Measurements from ENCODE around the gene MBNL2.
"Not testable (repeated sequence)": the region's sequence is repeated elsewhere in the genome, so short reads cannot be mapped to it uniquely, and the experiment has no call there.

The MBNL2 gene

GRCh38 chr13:97339988-97340749 lies 118.0 kb downstream of the MBNL2 start:
- DNase-seq (ENCODE audit: insufficient read length) (no peak), FAIRE-seq (no peak)
- TF ChIP-seq POLR2A (IDR thresholded peaks at IDR 0.05; ENCODE audit: low read depth, low read length) (no peak), POLR2AphosphoS5 (IDR thresholded peaks at IDR 0.05; ENCODE audit: low read depth, low read length) (no peak), TAF1 (IDR thresholded peaks at IDR 0.05; ENCODE audit: borderline replicate concordance, low read depth, low read length) (no peak)

DNA sequence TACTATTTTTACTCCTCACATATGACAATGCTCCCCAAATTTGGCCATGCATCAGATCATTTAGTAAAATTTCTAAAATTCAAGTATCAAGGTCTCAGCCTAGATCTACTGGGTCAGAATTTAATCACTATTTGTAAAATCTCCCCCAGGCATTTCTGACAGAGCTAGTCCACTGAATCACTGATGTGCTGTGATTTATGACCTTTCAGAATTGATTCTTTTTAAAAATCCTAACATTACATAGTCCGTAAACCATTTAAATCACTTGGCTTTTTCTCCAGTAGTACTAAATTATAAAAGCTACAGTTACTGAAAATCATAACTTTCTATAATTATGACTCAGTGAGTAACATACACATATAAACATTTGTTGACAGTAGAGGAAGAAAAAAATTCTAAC lies 119.0 kb downstream of the MBNL2 start:
- DNase-seq (ENCODE audit: insufficient read length) (no peak), FAIRE-seq (no peak)
- TF ChIP-seq TAF1 (IDR thresholded peaks at IDR 0.05; ENCODE audit: borderline replicate concordance, low read depth, low read length) (no peak), POLR2AphosphoS5 (IDR thresholded peaks at IDR 0.05; ENCODE audit: low read depth, low read length) (no peak), POLR2A (IDR thresholded peaks at IDR 0.05; ENCODE audit: low read depth, low read length) (no peak)

DNA sequence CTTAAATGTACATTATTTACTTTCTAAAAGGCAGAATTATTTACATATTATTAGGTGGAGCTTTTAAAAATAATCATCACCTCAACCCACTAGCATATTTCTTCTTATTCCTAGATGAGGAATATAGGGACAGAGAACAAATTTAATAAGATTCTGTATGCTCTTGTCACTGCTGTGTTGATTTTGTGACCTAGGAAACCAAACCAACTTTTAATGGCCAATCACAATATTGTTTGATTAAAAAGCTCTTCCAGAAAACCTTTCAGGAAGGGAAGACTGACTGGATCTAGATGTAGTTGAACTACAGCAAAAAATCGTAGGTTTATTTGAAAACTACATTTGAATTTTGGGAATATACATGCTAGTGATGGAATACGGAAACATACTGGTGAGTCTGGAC lies 120.0 kb downstream of the MBNL2 start:
- FAIRE-seq: no peak
- TF ChIP-seq POLR2AphosphoS5 (IDR thresholded peaks at IDR 0.05; ENCODE audit: low read depth, low read length) (no peak), TAF1 (IDR thresholded peaks at IDR 0.05; ENCODE audit: borderline replicate concordance, low read depth, low read length) (no peak), POLR2A (IDR thresholded peaks at IDR 0.05; ENCODE audit: low read depth, low read length) (no peak)
- DNase-seq (ENCODE audit: insufficient read length): no peak

- FAIRE-seq (no peak), DNase-seq (ENCODE audit: insufficient read length) (no peak)
- no peak for TF ChIP-seq TAF1 (IDR thresholded peaks at IDR 0.05; ENCODE audit: borderline replicate concordance, low read depth, low read length)
- TF ChIP-seq POLR2A (IDR thresholded peaks at IDR 0.05; ENCODE audit: low read depth, low read length): no peak
- no peak for TF ChIP-seq POLR2AphosphoS5 (IDR thresholded peaks at IDR 0.05; ENCODE audit: low read depth, low read length)
Measured at GRCh38 chr13:97342936-97343335, 120.8 kb downstream of the MBNL2 start.

- no peak for TF ChIP-seq POLR2AphosphoS5 (IDR thresholded peaks at IDR 0.05; ENCODE audit: low read depth, low read length)
- no peak for TF ChIP-seq POLR2A (IDR thresholded peaks at IDR 0.05; ENCODE audit: low read depth, low read length)
- TF ChIP-seq TAF1 (IDR thresholded peaks at IDR 0.05; ENCODE audit: borderline replicate concordance, low read depth, low read length): no peak
- peak; percentile 78 for FAIRE-seq
- DNase-seq (ENCODE audit: insufficient read length): no peak
Measured at GRCh38 chr13:97344265-97345175, 122.4 kb downstream of the MBNL2 start.

- FAIRE-seq (no peak), DNase-seq (ENCODE audit: insufficient read length) (no peak)
- TF ChIP-seq POLR2AphosphoS5 (IDR thresholded peaks at IDR 0.05; ENCODE audit: low read depth, low read length) (no peak), TAF1 (IDR thresholded peaks at IDR 0.05; ENCODE audit: borderline replicate concordance, low read depth, low read length) (no peak), POLR2A (IDR thresholded peaks at IDR 0.05; ENCODE audit: low read depth, low read length) (no peak)
Measured at GRCh38 chr13:97346097-97346496, 124.0 kb downstream of the MBNL2 start.

GRCh38 chr13:97346561-97347254 lies 124.6 kb downstream of the MBNL2 start:
- DNase-seq (ENCODE audit: insufficient read length) (no peak), FAIRE-seq (no peak)
- no peak for TF ChIP-seq POLR2A (IDR thresholded peaks at IDR 0.05; ENCODE audit: low read depth, low read length)
- TF ChIP-seq POLR2AphosphoS5 (IDR thresholded peaks at IDR 0.05; ENCODE audit: low read depth, low read length): no peak
- no peak for TF ChIP-seq TAF1 (IDR thresholded peaks at IDR 0.05; ENCODE audit: borderline replicate concordance, low read depth, low read length)

DNA sequence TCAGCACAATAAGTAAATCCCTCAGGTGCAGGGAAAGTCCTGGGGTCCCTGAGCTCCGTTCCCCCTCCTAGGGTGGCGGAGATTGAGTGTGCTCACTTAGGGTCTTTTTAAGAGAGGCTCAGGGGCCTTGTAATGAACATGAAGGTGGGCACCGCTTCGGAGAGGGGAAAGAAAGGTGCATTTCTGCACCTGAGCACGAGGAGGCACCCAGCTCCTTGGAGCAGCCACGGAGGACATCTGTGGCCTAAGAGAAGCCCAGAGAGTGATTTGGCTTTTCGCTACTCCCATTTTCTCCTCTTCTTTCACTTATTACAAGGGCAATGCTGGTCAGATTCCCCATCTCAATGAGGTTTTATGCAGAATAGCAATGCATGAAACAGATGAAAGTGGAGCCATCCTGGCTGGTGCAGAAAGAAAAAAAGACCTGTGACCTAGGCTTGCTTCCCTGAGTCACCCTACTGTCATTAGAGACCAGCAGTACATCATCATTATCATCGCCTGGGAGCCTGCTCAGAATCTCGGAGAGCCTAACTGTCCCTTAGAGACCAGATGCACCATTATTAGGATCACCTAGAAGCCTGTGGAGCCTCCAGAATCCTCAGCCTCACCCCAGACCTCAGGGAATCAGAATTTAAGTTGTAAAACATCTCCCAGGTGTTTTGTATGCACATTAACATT lies 125.3 kb downstream of the MBNL2 start:
- no peak for DNase-seq (ENCODE audit: insufficient read length)
- TF ChIP-seq POLR2A (IDR thresholded peaks at IDR 0.05; ENCODE audit: low read depth, low read length): no peak
- TF ChIP-seq POLR2AphosphoS5 (IDR thresholded peaks at IDR 0.05; ENCODE audit: low read depth, low read length): no peak
- no peak for TF ChIP-seq TAF1 (IDR thresholded peaks at IDR 0.05; ENCODE audit: borderline replicate concordance, low read depth, low read length)
- no peak for FAIRE-seq

GRCh38 chr13:97348569-97349100 lies 126.5 kb downstream of the MBNL2 start:
- no peak for DNase-seq (ENCODE audit: insufficient read length)
- TF ChIP-seq TAF1 (IDR thresholded peaks at IDR 0.05; ENCODE audit: borderline replicate concordance, low read depth, low read length): no peak
- TF ChIP-seq POLR2AphosphoS5 (IDR thresholded peaks at IDR 0.05; ENCODE audit: low read depth, low read length): no peak
- TF ChIP-seq POLR2A (IDR thresholded peaks at IDR 0.05; ENCODE audit: low read depth, low read length): no peak
- no peak for FAIRE-seq

DNA sequence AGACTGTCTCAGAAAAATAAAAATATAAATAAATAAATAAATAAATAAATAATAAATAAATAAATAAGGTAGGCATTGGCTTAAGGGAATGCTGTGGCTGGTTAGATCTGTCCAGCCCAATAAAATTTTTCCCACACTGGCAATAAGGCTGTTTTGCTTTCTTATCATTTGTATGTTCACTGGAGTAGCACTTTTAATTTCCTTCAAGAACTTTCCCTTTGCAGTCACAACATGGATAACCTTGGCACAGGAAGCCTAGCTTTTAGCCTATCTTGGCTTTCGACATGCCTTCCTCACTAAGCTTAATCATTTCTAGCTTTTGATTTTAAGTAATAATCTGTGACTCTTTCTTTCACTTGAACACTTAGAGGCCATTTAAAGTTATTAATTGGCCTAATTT lies 129.9 kb downstream of the MBNL2 start:
- not testable (repeated sequence) for DNase-seq (ENCODE audit: insufficient read length); FAIRE-seq

DNA sequence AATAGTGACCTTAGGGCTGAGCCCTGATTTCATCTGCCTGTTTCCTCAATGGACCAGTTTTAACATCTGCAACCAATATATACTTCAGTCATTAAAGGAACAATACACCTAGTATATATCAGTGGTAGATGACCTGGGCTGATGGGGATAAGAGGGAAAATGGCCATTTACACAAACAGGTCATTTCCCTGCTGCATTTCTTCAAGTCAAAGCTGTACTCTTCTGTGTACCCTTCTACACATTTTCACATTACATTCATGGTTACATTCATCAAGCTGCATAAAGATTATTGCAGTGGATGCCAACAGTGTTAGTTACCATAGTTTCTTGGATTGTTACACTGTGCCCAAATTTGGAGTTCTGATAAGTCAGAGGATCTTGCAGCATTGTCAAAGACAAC lies 130.7 kb downstream of the MBNL2 start:
- no peak for TF ChIP-seq POLR2AphosphoS5 (IDR thresholded peaks at IDR 0.05; ENCODE audit: low read depth, low read length)
- TF ChIP-seq TAF1 (IDR thresholded peaks at IDR 0.05; ENCODE audit: borderline replicate concordance, low read depth, low read length): no peak
- TF ChIP-seq POLR2A (IDR thresholded peaks at IDR 0.05; ENCODE audit: low read depth, low read length): no peak
- no peak for FAIRE-seq
- no peak for DNase-seq (ENCODE audit: insufficient read length)
